Glomerular visceral epithelial cell (primary cell): ENCODE results near the gene OTOP3.

ENCODE experiments used
- DNase-seq: peaks from one replicate; pipeline ENCODE4 v3.0.0-alpha.2; 2016; ENCODE audit errors: extremely low spot score

OTOP3 gene

GRCh38 chr17:74941128-74941725, 5.5 kb downstream of the OTOP3 start:
- no peak for DNase-seq

GRCh38 chr17:74943808-74944522, 8.3 kb downstream of the OTOP3 start:
- DNase-seq, result no peak

GRCh38 chr17:74945543-74945942, 9.8 kb downstream of the OTOP3 start:
- DNase-seq, result no peak

GRCh38 chr17:74946641-74947040, 10.9 kb downstream of the OTOP3 start:
- no peak for DNase-seq

- no peak for DNase-seq
These were observed 11.5 kb downstream of the OTOP3 start for GRCh38 chr17:74947041-74947754.

GRCh38 chr17:74949455-74950115, 13.9 kb downstream of the OTOP3 start:
- no peak for DNase-seq

GRCh38 chr17:74950207-74950606, 14.5 kb downstream of the OTOP3 start:
- DNase-seq, result no peak

GRCh38 chr17:74951065-74951464, 15.4 kb downstream of the OTOP3 start:
- no peak for DNase-seq

GRCh38 chr17:74951680-74952421, 16.2 kb downstream of the OTOP3 start:
- no peak for DNase-seq

GRCh38 chr17:74952431-74953133, 16.9 kb downstream of the OTOP3 start:
- no peak for DNase-seq

- DNase-seq, result no peak
These were observed 17.5 kb downstream of the OTOP3 start for GRCh38 chr17:74953134-74953687.

GRCh38 chr17:74954115-74954514, 18.4 kb downstream of the OTOP3 start:
- no peak for DNase-seq

- DNase-seq, result no peak
These were observed 19.1 kb downstream of the OTOP3 start for GRCh38 chr17:74954665-74955421.

GRCh38 chr17:74956093-74956492, 20.4 kb downstream of the OTOP3 start:
- no peak for DNase-seq

GRCh38 chr17:74957935-74958740, 22.4 kb downstream of the OTOP3 start:
- DNase-seq, result peak; percentile 68

- no peak for DNase-seq
These were observed 24.3 kb downstream of the OTOP3 start for GRCh38 chr17:74959826-74960515.

GRCh38 chr17:74960570-74961342, 25.1 kb downstream of the OTOP3 start:
- DNase-seq, result peak; percentile 64
